Upper lobe of left lung (tissue), 6 donors: Measurements from ENCODE around the gene NIF3L1. TPM values are rescaled to one million over a fixed set of nuclear protein-coding genes. Genes with fewer than 3 reads are reported as not detected.
A peak's percentile ranks its signal among the peaks of the same experiment; 100 is the strongest.

Experiments used
- ATAC-seq, 2 donors: fragments of 200-7000 bp; cut with Tn5 transposase; one replicate each; pipeline ENCODE4 v1.9.1; 2022; ENCODE audit warnings: mild to moderate bottlenecking in 2 of 2, moderate library complexity in 2 of 2; ENCODE audit not compliant: low FRiP score in 2 of 2
- DNase-seq, 2 donors: peaks; one replicate each; pipeline ENCODE4 v3.0.0-alpha.2; 2019 to 2020
- H3K27ac ChIP-seq, 4 donors: fragments of 200-600 bp; sonication (generic); one replicate each; pipeline ENCODE4 v1.5.1; 2016 to 2019
- H3K27me3 ChIP-seq, 4 donors: fragments of 200-600 bp; sonication (generic); one replicate each; pipeline ENCODE4 v1.5.1; 2017 to 2019
- H3K36me3 ChIP-seq, 4 donors: fragments of 200-600 bp; sonication (generic); one replicate each; pipeline ENCODE4 v1.5.1; 2016 to 2019
- H3K4me1 ChIP-seq, 4 donors: fragments of 200-600 bp; sonication (generic); one replicate each; pipeline ENCODE4 v1.5.1; 2018 to 2019
- H3K4me3 ChIP-seq, 4 donors: fragments of 200-600 bp; sonication (generic); one replicate each; pipeline ENCODE4 v1.5.1; 2017 to 2019; ENCODE audit warnings: mild to moderate bottlenecking in 2 of 4, moderate library complexity in 1 of 4
- H3K9me3 ChIP-seq, 4 donors: fragments of 200-600 bp; sonication (generic); one replicate each; pipeline ENCODE4 v1.5.1; 2018 to 2019
- CTCF ChIP-seq, 6 experiments: fragments of 450-650 bp in 4 of 6; fragments of 200-600 bp in 2 of 6; sonication (generic) in 2 of 6; IDR thresholded peaks; one replicate each; pipeline ENCODE4 v1.5.1; 2016 to 2019; ENCODE audit warnings: antibody characterized with exemption in 6 of 6
- EP300 ChIP-seq, 4 donors: sonication (generic); formaldehyde crosslinking; IDR thresholded peaks; one replicate each; pipeline ENCODE4 v1.5.1; 2017; ENCODE audit warnings: antibody characterized with exemption in 4 of 4, control low read depth in 2 of 4
- POLR2A ChIP-seq, 4 donors: fragments of 450-650 bp; IDR thresholded peaks; one replicate each; pipeline ENCODE4 v1.5.1; 2016 to 2017; ENCODE audit warnings: antibody characterized with exemption in 4 of 4, mild to moderate bottlenecking in 2 of 4
- POLR2AphosphoS5 ChIP-seq, 2 donors: sonication (generic); formaldehyde crosslinking; IDR thresholded peaks; one replicate each; pipeline ENCODE4 v1.5.1; 2017; ENCODE audit warnings: antibody characterized with exemption in 2 of 2
- WGBS, 2 donors: methylation state at CpG; one replicate each; pipeline ENCODE4 v1.1.5; 2017 to 2018; 5-methylcytosine and 5-hydroxymethylcytosine counted together
- total RNA-seq, 6 donors: library from RNA; depleted of rRNA in 4 of 6; stranded (reverse); fragments of >200 nt in 4 of 6; gene quantifications; one replicate each; pipeline versions ENCODE4 v1.1.0 to v1.2.1, GENCODE V29; 2016 to 2021
- donor health status: DM: no; HTN: no; CAD: no; lungs with moderate emphysema.
- donor health status: DM: no; HTN: yes; CAD: no; lungs with severe emphysema.

NIF3L1 gene
- total RNA-seq, 6 donors from 2014 or later, result 14.7 to 22.2 (median 19.4) TPM

GRCh38 chr2:200901459-200902072 is 12.4 kb downstream of the NIF3L1 start:
- H3K4me3 ChIP-seq, result no peak overlapping the region
- no peaks in the 10 kb centered on the region for H3K9me3 ChIP-seq
- DNase-seq, result peak in 1 of 2 donors; percentile 74
- no peaks in the 10 kb centered on the region for H3K4me1 ChIP-seq
- 8 to 11% methylated on average over 4 of the region's 4 CpGs for WGBS, 2 donors
- H3K27ac ChIP-seq, result no peak overlapping the region
- peak; percentile 72 to 89 (median 82) for TF ChIP-seq CTCF (IDR thresholded peaks at IDR 0.05)
- no peak for TF ChIP-seq POLR2AphosphoS5 (IDR thresholded peaks at IDR 0.05)
- ATAC-seq, result peak; percentile 92 to 94
- H3K36me3 ChIP-seq, result peaks cover 5 to 60% (median 29%) of the 10 kb centered on the region in 4 donors
- H3K27me3 ChIP-seq, result no peaks in the 10 kb centered on the region

- WGBS, 2 donors, result 42 to 50% methylated on average over 2 of the region's 2 CpGs
- Histone ChIP-seq H3K27ac (no peak overlapping the region), H3K36me3 (peaks cover 0 to 47% (median 9%) of the 10 kb centered on the region in 4 donors), H3K27me3 (no peaks in the 10 kb centered on the region), H3K4me3 (no peak overlapping the region), H3K4me1 (no peaks in the 10 kb centered on the region), H3K9me3 (no peaks in the 10 kb centered on the region)
- TF ChIP-seq CTCF (IDR thresholded peaks at IDR 0.05) (peak in 4 of 6 experiments; percentile 51 to 62 (median 60)), POLR2A (IDR thresholded peaks at IDR 0.05) (no peak), POLR2AphosphoS5 (IDR thresholded peaks at IDR 0.05) (no peak)
- DNase-seq, result peak in 1 of 2 donors; percentile 74
- peak; percentile 78 to 84 for ATAC-seq
Measured at GRCh38 chr2:200905618-200906296, 16.6 kb downstream of the NIF3L1 start.

GRCh38 chr2:200909958-200910357 is 20.8 kb downstream of the NIF3L1 start:
- TF ChIP-seq POLR2AphosphoS5 (IDR thresholded peaks at IDR 0.05) (no peak), CTCF (IDR thresholded peaks at IDR 0.05) (no peak), EP300 (IDR thresholded peaks at IDR 0.05) (no peak), POLR2A (IDR thresholded peaks at IDR 0.05) (no peak)
- WGBS, 2 donors, result 95% methylated on average over 4 of the region's 4 CpGs
- H3K36me3 ChIP-seq, result peaks cover 15 to 64% (median 29%) of the 10 kb centered on the region in 4 donors

GRCh38 chr2:200913654-200914053 is 24.5 kb downstream of the NIF3L1 start:
- DNase-seq, result no peak
- ATAC-seq, result no peak
- Histone ChIP-seq H3K4me3 (no peak overlapping the region), H3K36me3 (peaks cover 25 to 84% (median 49%) of the 10 kb centered on the region in 4 donors), H3K4me1 (no peaks in the 10 kb centered on the region), H3K9me3 (no peaks in the 10 kb centered on the region), H3K27ac (no peak overlapping the region), H3K27me3 (no peaks in the 10 kb centered on the region)
- TF ChIP-seq POLR2A (IDR thresholded peaks at IDR 0.05) (no peak), POLR2AphosphoS5 (IDR thresholded peaks at IDR 0.05) (no peak), EP300 (IDR thresholded peaks at IDR 0.05) (no peak), CTCF (IDR thresholded peaks at IDR 0.05) (no peak)

More at GRCh38 chr2:200909958-200910357, 20.8 kb downstream of the NIF3L1 start:
- H3K9me3 ChIP-seq, result no peaks in the 10 kb centered on the region
- no peak overlapping the region for H3K27ac ChIP-seq
- H3K4me3 ChIP-seq, result no peak overlapping the region
- no peak for DNase-seq
- no peaks in the 10 kb centered on the region for H3K27me3 ChIP-seq
- ATAC-seq, result no peak
- H3K4me1 ChIP-seq, result no peaks in the 10 kb centered on the region
